Measurements from ENCODE around the gene SANBR.

GRCh38 chr2:61045226-61045625 is 20.4 kb upstream of the SANBR start:
- TF ChIP-seq, protein P1, sequence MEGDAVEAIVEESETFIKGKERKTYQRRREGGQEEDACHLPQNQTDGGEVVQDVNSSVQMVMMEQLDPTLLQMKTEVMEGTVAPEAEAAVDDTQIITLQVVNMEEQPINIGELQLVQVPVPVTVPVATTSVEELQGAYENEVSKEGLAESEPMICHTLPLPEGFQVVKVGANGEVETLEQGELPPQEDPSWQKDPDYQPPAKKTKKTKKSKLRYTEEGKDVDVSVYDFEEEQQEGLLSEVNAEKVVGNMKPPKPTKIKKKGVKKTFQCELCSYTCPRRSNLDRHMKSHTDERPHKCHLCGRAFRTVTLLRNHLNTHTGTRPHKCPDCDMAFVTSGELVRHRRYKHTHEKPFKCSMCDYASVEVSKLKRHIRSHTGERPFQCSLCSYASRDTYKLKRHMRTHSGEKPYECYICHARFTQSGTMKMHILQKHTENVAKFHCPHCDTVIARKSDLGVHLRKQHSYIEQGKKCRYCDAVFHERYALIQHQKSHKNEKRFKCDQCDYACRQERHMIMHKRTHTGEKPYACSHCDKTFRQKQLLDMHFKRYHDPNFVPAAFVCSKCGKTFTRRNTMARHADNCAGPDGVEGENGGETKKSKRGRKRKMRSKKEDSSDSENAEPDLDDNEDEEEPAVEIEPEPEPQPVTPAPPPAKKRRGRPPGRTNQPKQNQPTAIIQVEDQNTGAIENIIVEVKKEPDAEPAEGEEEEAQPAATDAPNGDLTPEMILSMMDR (IDR thresholded peaks at IDR 0.05; ENCODE audit: low read depth, low read length, poor library complexity, severe bottlenecking), result no peak
- TF ChIP-seq EZH2phosphoT487 (IDR thresholded peaks at IDR 0.05; ENCODE audit: borderline replicate concordance, low read length), result no peak
